H7 (cell line): ENCODE measurements around the gene CNTN1. TPM values are rescaled to one million over a fixed set of nuclear protein-coding genes. Genes with fewer than 3 reads are reported as not detected.
"Not testable (repeated sequence)": the region's sequence is repeated elsewhere in the genome, so short reads cannot be mapped to it uniquely, and the experiment has no call there.

Source experiments
- DNase-seq: peaks from one replicate; pipeline ENCODE4 v3.0.0; 2012
- H3K27me3 ChIP-seq: 2 replicates; pipeline ENCODE4 v1.6.0; 2011; ENCODE audit warnings: mild to moderate bottlenecking, low read length; ENCODE audit not compliant: control insufficient read depth, insufficient read depth
- H3K36me3 ChIP-seq: replicated peaks from 2 replicates; pipeline ENCODE4 v1.5.1; 2011; ENCODE audit warnings: low read length; ENCODE audit not compliant: control insufficient read depth, insufficient read depth
- H3K4me3 ChIP-seq: 2 replicates; pipeline ENCODE4 v1.5.1; 2011; ENCODE audit warnings: low read depth, mild to moderate bottlenecking, control low read depth, low read length, moderate library complexity; ENCODE audit not compliant: insufficient read depth
- total RNA-seq: library from RNA; depleted of rRNA; stranded (reverse); fragments of >200 nt; shearing (Covaris generic); gene quantifications from 2 replicates; pipeline ENCODE4 v1.2.3, GENCODE V29; 2014

CNTN1 gene
- total RNA-seq, 1 experiment from 2014 or later, result 2.9 TPM

- no peaks in the 10 kb centered on the region for H3K36me3 ChIP-seq
- H3K4me3 ChIP-seq, result no peak overlapping the region
- H3K27me3 ChIP-seq, result no peaks in the 10 kb centered on the region
- no peak for DNase-seq
Observed at GRCh38 chr12:41058266-41058665, 366.0 kb downstream of the CNTN1 start.

GRCh38 chr12:41061192-41061591, 369.0 kb downstream of the CNTN1 start:
- no peaks in the 10 kb centered on the region for H3K36me3 ChIP-seq
- H3K4me3 ChIP-seq, result no peak overlapping the region
- no peaks in the 10 kb centered on the region for H3K27me3 ChIP-seq
- no peak for DNase-seq

GRCh38 chr12:41064411-41064810, 372.2 kb downstream of the CNTN1 start:
- H3K4me3 ChIP-seq, result no peak overlapping the region

GRCh38 chr12:41067941-41068645, 375.9 kb downstream of the CNTN1 start:
- Histone ChIP-seq H3K36me3 (no peaks in the 10 kb centered on the region), H3K4me3 (no peak overlapping the region), H3K27me3 (no peaks in the 10 kb centered on the region)
- DNase-seq, result no peak

More at GRCh38 chr12:41064411-41064810, 372.2 kb downstream of the CNTN1 start:
- H3K36me3 ChIP-seq, result no peaks in the 10 kb centered on the region
- no peak for DNase-seq
- no peaks in the 10 kb centered on the region for H3K27me3 ChIP-seq

- H3K27me3 ChIP-seq, result no peaks in the 10 kb centered on the region
- H3K4me3 ChIP-seq, result no peak overlapping the region
- no peaks in the 10 kb centered on the region for H3K36me3 ChIP-seq
- DNase-seq, result no peak
Observed at GRCh38 chr12:41073633-41074472, 381.6 kb downstream of the CNTN1 start.

- DNase-seq, result no peak
- H3K36me3 ChIP-seq, result no peaks in the 10 kb centered on the region
- H3K4me3 ChIP-seq, result no peak overlapping the region
- H3K27me3 ChIP-seq, result no peaks in the 10 kb centered on the region
Observed at GRCh38 chr12:41074473-41074769, 382.2 kb downstream of the CNTN1 start.

GRCh38 chr12:41076114-41076513, 383.9 kb downstream of the CNTN1 start:
- Histone ChIP-seq H3K36me3 (no peaks in the 10 kb centered on the region), H3K4me3 (no peak overlapping the region)
- DNase-seq, result no peak

GRCh38 chr12:41081241-41081640, 389.0 kb downstream of the CNTN1 start:
- not testable (repeated sequence) for DNase-seq, H3K36me3 ChIP-seq, H3K4me3 ChIP-seq, H3K27me3 ChIP-seq

More at GRCh38 chr12:41076114-41076513, 383.9 kb downstream of the CNTN1 start:
- no peaks in the 10 kb centered on the region for H3K27me3 ChIP-seq

GRCh38 chr12:41089438-41089837, 397.2 kb downstream of the CNTN1 start:
- Histone ChIP-seq H3K27me3 (no peaks in the 10 kb centered on the region), H3K36me3 (no peaks in the 10 kb centered on the region), H3K4me3 (no peak overlapping the region)
- DNase-seq, result no peak

- no peaks in the 10 kb centered on the region for H3K36me3 ChIP-seq
- H3K27me3 ChIP-seq, result no peaks in the 10 kb centered on the region
- no peak overlapping the region for H3K4me3 ChIP-seq
- DNase-seq, result no peak
Observed at GRCh38 chr12:41092115-41092514, 399.9 kb downstream of the CNTN1 start.

GRCh38 chr12:41096797-41097196, 404.6 kb downstream of the CNTN1 start:
- no peak for DNase-seq
- Histone ChIP-seq H3K4me3 (no peak overlapping the region), H3K36me3 (no peaks in the 10 kb centered on the region), H3K27me3 (no peaks in the 10 kb centered on the region)

GRCh38 chr12:41100572-41100971, 408.3 kb downstream of the CNTN1 start:
- DNase-seq, result no peak
- no peaks in the 10 kb centered on the region for H3K36me3 ChIP-seq
- H3K4me3 ChIP-seq, result no peak overlapping the region
- H3K27me3 ChIP-seq, result no peaks in the 10 kb centered on the region

- no peak for DNase-seq
- Histone ChIP-seq H3K27me3 (no peaks in the 10 kb centered on the region), H3K4me3 (no peak overlapping the region), H3K36me3 (no peaks in the 10 kb centered on the region)
Observed at GRCh38 chr12:41101806-41102205, 409.6 kb downstream of the CNTN1 start.

- no peak overlapping the region for H3K4me3 ChIP-seq
- H3K27me3 ChIP-seq, result no peaks in the 10 kb centered on the region
- no peaks in the 10 kb centered on the region for H3K36me3 ChIP-seq
- DNase-seq, result no peak
Observed at GRCh38 chr12:41103614-41104013, 411.4 kb downstream of the CNTN1 start.

- DNase-seq, result no peak
- Histone ChIP-seq H3K4me3 (no peak overlapping the region), H3K36me3 (no peaks in the 10 kb centered on the region), H3K27me3 (no peaks in the 10 kb centered on the region)
Observed at GRCh38 chr12:41106315-41106714, 414.1 kb downstream of the CNTN1 start.
